HG03354 (cell line): Measurements from ENCODE around the gene ZWILCH.

Source experiments
- ATAC-seq: cut with Tn5 transposase; IDR thresholded peaks from one replicate; pipeline ENCODE4 v1.9.1; 2021; ENCODE audit warnings: mild to moderate bottlenecking; ENCODE audit not compliant: unreplicated experiment, poor library complexity, severe bottlenecking

Gene ZWILCH

GRCh38 chr15:66595931-66596545 lies 90.9 kb downstream of the ZWILCH start:
- ATAC-seq, result no peak

- no peak for ATAC-seq
Observed at GRCh38 chr15:66598095-66598815, 93.1 kb downstream of the ZWILCH start.
